LHCN-M2 (cell line): Measurements from ENCODE around the gene POGLUT2. TPM values are rescaled to one million over a fixed set of nuclear protein-coding genes. Genes with fewer than 3 reads are reported as not detected.

Source experiments
- DNase-seq: peaks from one replicate; pipeline ENCODE4 v3.0.0-alpha.2; 2012; ENCODE audit warnings: low read depth
- polyA plus RNA-seq: library from polyadenylated mRNA; unstranded; fragments of >200 nt; gene quantifications from one replicate; pipeline ENCODE4 v1.2.1, GENCODE V29; 2012; ENCODE audit warnings: missing spikeins
- total RNA-seq: library from RNA; depleted of rRNA; stranded (reverse); fragments of >200 nt; gene quantifications from 2 replicates; pipeline ENCODE4 v1.2.3, GENCODE V29; 2014; rRNA removed

Gene POGLUT2
- 10.6 and 11.5 TPM in 2 replicates for total RNA-seq
- polyA plus RNA-seq: 3.7 TPM

GRCh38 chr13:102798581-102799425, at the start of gene POGLUT2, which contains the start of gene BIVM:
POGLUT2 (minus strand) TSS chr13:102798976; CDS start chr13:102798670, 306 bp downstream.
BIVM (plus strand) TSS chr13:102799119; CDS start chr13:102807268, 8,149 bp downstream.
- peak; percentile 89 for DNase-seq

- peak; percentile 43 for DNase-seq
Observed at GRCh38 chr13:102847272-102848234, 48.8 kb upstream of the POGLUT2 start.

- DNase-seq: peak; percentile 34
Observed at GRCh38 chr13:102846261-102847015, 47.7 kb upstream of the POGLUT2 start.

- DNase-seq: peak; percentile 96
Observed at GRCh38 chr13:102845630-102846260, 47.0 kb upstream of the POGLUT2 start, which contains the start of gene ERCC5. ERCC5 (plus strand) TSS chr13:102846032; CDS start chr13:102846267, 235 bp downstream.

GRCh38 chr13:102845289-102845629, 46.5 kb upstream of the POGLUT2 start:
- DNase-seq: no peak

GRCh38 chr13:102839462-102839861, 40.7 kb upstream of the POGLUT2 start:
- no peak for DNase-seq

- DNase-seq: no peak
Observed at GRCh38 chr13:102838982-102839381, 40.2 kb upstream of the POGLUT2 start.

- DNase-seq: no peak
Observed at GRCh38 chr13:102838273-102838672, 39.5 kb upstream of the POGLUT2 start.

- DNase-seq: no peak
Observed at GRCh38 chr13:102836471-102836870, 37.7 kb upstream of the POGLUT2 start.

GRCh38 chr13:102830646-102831045, 31.9 kb upstream of the POGLUT2 start:
- DNase-seq: no peak

- DNase-seq: peak; percentile 88
Observed at GRCh38 chr13:102825921-102826706, 27.3 kb upstream of the POGLUT2 start.

GRCh38 chr13:102825400-102825799, 26.6 kb upstream of the POGLUT2 start:
- no peak for DNase-seq

- no peak for DNase-seq
Observed at GRCh38 chr13:102817907-102818306, 19.1 kb upstream of the POGLUT2 start.

GRCh38 chr13:102817241-102817640, 18.5 kb upstream of the POGLUT2 start:
- DNase-seq: no peak

- no peak for DNase-seq
Observed at GRCh38 chr13:102816708-102817107, 17.9 kb upstream of the POGLUT2 start.

GRCh38 chr13:102815788-102816187, 17.0 kb upstream of the POGLUT2 start:
- DNase-seq: no peak

GRCh38 chr13:102814793-102815192, 16.0 kb upstream of the POGLUT2 start:
- no peak for DNase-seq

GRCh38 chr13:102814025-102814607, 15.3 kb upstream of the POGLUT2 start:
- DNase-seq: no peak

- DNase-seq: peak; percentile 10
Observed at GRCh38 chr13:102812611-102813287, 14.0 kb upstream of the POGLUT2 start.
